Hepatocyte (in vitro differentiated cells): Measurements from ENCODE around the gene PTH2R. TPM values are rescaled to one million over a fixed set of nuclear protein-coding genes. Genes with fewer than 3 reads are reported as not detected.

Experiments used
- DNase-seq: peaks from one replicate; pipeline ENCODE4 v3.0.0-alpha.2; 2016; ENCODE audit warnings: low spot score
- H2AFZ ChIP-seq: fragments of 200-600 bp; sonication (generic); 2 replicates; pipeline ENCODE4 v1.6.0; 2016; ENCODE audit warnings: antibody characterized with exemption, mild to moderate bottlenecking
- H3K27ac ChIP-seq: fragments of 200-600 bp; sonication (generic); 2 replicates; pipeline ENCODE4 v1.5.1; 2016; ENCODE audit warnings: mild to moderate bottlenecking
- H3K27me3 ChIP-seq: fragments of 200-600 bp; sonication (generic); 2 replicates; pipeline ENCODE4 v1.6.1; 2016
- H3K36me3 ChIP-seq: fragments of 200-600 bp; sonication (generic); replicated peaks from 2 replicates; pipeline ENCODE4 v1.5.1; 2016; ENCODE audit warnings: low read depth; ENCODE audit not compliant: insufficient read depth
- H3K4me1 ChIP-seq: fragments of 200-600 bp; sonication (generic); 2 replicates; pipeline ENCODE4 v1.5.1; 2016; ENCODE audit warnings: mild to moderate bottlenecking, moderate library complexity; ENCODE audit not compliant: insufficient read depth
- H3K4me2 ChIP-seq: fragments of 200-600 bp; sonication (generic); 2 replicates; pipeline ENCODE4 v1.6.0; 2016
- H3K4me3 ChIP-seq: fragments of 200-600 bp; sonication (generic); 2 replicates; pipeline ENCODE4 v1.5.1; 2016; ENCODE audit warnings: mild to moderate bottlenecking
- H3K79me2 ChIP-seq: fragments of 200-600 bp; sonication (generic); 2 replicates; pipeline ENCODE4 v1.6.0; 2017; ENCODE audit warnings: mild to moderate bottlenecking
- H3K9me2 ChIP-seq: fragments of 200-600 bp; sonication (generic); replicated peaks from 2 replicates; pipeline ENCODE4 v1.6.0; 2017; ENCODE audit warnings: mild to moderate bottlenecking; ENCODE audit not compliant: insufficient read depth
- H3K9me3 ChIP-seq: fragments of 200-600 bp; sonication (generic); 2 replicates; pipeline ENCODE4 v1.5.1; 2016; ENCODE audit warnings: low read depth, mild to moderate bottlenecking
- H4K20me1 ChIP-seq: fragments of 200-600 bp; sonication (generic); 2 replicates; pipeline ENCODE4 v1.6.0; 2016; ENCODE audit warnings: mild to moderate bottlenecking; ENCODE audit not compliant: insufficient read depth, poor library complexity, severe bottlenecking
- EZH2 ChIP-seq: fragments of 200-600 bp; sonication (generic); IDR thresholded peaks from 2 replicates; pipeline ENCODE4 v1.6.1; 2016; ENCODE audit warnings: antibody characterized with exemption, mild to moderate bottlenecking, borderline replicate concordance
- EZH2phosphoT487 ChIP-seq: fragments of 200-600 bp; sonication (generic); IDR thresholded peaks from one replicate; pipeline ENCODE4 v1.6.1; 2018; ENCODE audit warnings: antibody characterized with exemption, mild to moderate bottlenecking, low read depth, moderate library complexity; ENCODE audit not compliant: unreplicated experiment, severe bottlenecking
- WGBS: methylation state at CpG from one replicate; pipeline ENCODE4 v1.1.6; 2016; ENCODE audit warnings: low lambda C conversion rate; ENCODE audit errors: missing lambda C conversion rate; 5-methylcytosine and 5-hydroxymethylcytosine counted together
- polyA plus RNA-seq: library from polyadenylated mRNA; unstranded; fragments of >200 nt; fragmentation: Nextera tagmentation; extraction: Ambion mirVana; gene quantifications from 2 replicates; pipeline ENCODE4 v1.2.1, GENCODE V29; 2016
- total RNA-seq: library from RNA; depleted of rRNA; stranded (reverse); fragments of >200 nt; gene quantifications from 2 replicates; pipeline ENCODE4 v1.2.3, GENCODE V29; 2014
- TF ChIP-seq, protein P1 (sequence below): fragments of 200-600 bp; sonication (generic); IDR thresholded peaks from 2 replicates; pipeline ENCODE4 v1.5.1; 2016; ENCODE audit warnings: antibody characterized with exemption, mild to moderate bottlenecking; ENCODE audit not compliant: poor library complexity

Gene PTH2R, protein sequence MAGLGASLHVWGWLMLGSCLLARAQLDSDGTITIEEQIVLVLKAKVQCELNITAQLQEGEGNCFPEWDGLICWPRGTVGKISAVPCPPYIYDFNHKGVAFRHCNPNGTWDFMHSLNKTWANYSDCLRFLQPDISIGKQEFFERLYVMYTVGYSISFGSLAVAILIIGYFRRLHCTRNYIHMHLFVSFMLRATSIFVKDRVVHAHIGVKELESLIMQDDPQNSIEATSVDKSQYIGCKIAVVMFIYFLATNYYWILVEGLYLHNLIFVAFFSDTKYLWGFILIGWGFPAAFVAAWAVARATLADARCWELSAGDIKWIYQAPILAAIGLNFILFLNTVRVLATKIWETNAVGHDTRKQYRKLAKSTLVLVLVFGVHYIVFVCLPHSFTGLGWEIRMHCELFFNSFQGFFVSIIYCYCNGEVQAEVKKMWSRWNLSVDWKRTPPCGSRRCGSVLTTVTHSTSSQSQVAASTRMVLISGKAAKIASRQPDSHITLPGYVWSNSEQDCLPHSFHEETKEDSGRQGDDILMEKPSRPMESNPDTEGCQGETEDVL
- not detected in 2 replicates for total RNA-seq
- polyA plus RNA-seq = 0.30 TPM in 1 of 2 replicates, not detected in the other

DNA sequence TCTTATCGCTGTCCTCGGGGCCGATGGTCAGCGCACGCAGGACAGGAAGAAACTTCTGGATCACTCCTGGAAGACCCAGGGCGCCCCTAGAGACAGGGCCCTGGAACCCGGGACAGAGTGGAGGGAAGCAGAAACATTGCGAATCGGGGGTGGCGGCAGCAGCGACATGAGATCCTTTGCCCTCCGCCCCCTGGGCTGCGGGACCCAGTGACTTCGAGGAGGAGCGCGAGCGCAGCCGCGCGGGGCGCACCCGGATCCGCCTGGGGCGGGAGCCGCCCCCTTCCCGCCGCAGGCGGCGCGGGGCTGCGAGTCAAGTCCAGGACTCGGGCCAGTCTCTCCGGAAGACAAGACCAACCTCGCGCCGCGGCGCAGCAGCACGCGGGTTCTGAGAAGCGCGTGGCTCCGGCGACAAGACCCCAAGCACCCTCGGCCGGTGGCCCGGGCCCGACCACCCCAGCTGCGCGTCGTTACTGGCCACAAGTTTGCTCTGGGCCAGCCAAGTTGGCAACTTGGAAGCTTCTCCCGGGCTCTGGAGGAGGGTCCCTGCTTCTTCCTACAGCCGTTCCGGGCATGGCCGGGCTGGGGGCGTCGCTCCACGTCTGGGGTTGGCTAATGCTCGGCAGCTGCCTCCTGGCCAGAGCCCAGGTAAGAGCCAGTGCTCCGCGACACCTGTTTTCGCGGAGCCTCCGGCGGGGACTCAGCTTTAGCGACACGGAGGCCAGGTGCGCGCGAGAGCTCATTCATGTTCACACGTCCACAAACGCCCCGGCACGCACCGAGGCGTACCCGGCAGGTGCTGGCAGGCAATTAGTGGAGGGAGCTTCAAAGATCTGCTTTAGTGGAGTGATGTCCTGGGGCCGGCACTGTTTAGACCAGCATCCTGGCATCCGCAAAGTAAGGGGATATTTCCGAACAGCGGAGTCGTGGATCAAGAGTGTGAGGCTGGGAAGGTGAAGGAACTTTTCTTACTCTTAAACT lies at the start of gene PTH2R:
Gene PTH2R (plus strand): TSS at position 319 of the 978 bp plus-strand sequence. CDS start 252 bp downstream, at position 571.
- TF ChIP-seq EZH2phosphoT487 = no peak
- TF ChIP-seq EZH2 = peak; percentile 78
- TF ChIP-seq, protein P1, sequence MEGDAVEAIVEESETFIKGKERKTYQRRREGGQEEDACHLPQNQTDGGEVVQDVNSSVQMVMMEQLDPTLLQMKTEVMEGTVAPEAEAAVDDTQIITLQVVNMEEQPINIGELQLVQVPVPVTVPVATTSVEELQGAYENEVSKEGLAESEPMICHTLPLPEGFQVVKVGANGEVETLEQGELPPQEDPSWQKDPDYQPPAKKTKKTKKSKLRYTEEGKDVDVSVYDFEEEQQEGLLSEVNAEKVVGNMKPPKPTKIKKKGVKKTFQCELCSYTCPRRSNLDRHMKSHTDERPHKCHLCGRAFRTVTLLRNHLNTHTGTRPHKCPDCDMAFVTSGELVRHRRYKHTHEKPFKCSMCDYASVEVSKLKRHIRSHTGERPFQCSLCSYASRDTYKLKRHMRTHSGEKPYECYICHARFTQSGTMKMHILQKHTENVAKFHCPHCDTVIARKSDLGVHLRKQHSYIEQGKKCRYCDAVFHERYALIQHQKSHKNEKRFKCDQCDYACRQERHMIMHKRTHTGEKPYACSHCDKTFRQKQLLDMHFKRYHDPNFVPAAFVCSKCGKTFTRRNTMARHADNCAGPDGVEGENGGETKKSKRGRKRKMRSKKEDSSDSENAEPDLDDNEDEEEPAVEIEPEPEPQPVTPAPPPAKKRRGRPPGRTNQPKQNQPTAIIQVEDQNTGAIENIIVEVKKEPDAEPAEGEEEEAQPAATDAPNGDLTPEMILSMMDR = peak; percentile 2
- Histone ChIP-seq H3K79me2 (no peaks in the 10 kb centered on the region), H3K27ac (no peak within 1 kb of the TSS), H3K4me1 (peaks cover 13% of the 10 kb centered on the region), H3K36me3 (no peaks in the 10 kb centered on the region), H3K27me3 (peaks cover 58% of the 10 kb centered on the region), H3K4me2 (peak within 1 kb of the TSS; percentile 96), H4K20me1 (no peaks in the 10 kb centered on the region), H3K4me3 (peak within 1 kb of the TSS; percentile 28), H3K9me2 (no peaks in the 10 kb centered on the region), H3K9me3 (no peaks in the 10 kb centered on the region), H2AFZ (peak within 1 kb of the TSS; percentile 73)
- WGBS = 12% methylated on average over 77 of the region's 82 CpGs
- peak; percentile 37 for DNase-seq

- Histone ChIP-seq H3K4me2 (no peak overlapping the region), H3K36me3 (no peaks in the 10 kb centered on the region), H3K4me3 (no peak overlapping the region), H3K79me2 (no peaks in the 10 kb centered on the region), H3K27me3 (no peaks in the 10 kb centered on the region), H3K9me3 (no peaks in the 10 kb centered on the region), H3K27ac (no peak overlapping the region), H3K4me1 (no peaks in the 10 kb centered on the region), H4K20me1 (no peaks in the 10 kb centered on the region), H3K9me2 (no peaks in the 10 kb centered on the region), H2AFZ (no peak overlapping the region)
- DNase-seq = no peak
- 58% methylated on average over 1 of the region's 1 CpG for whole genome bisulfite sequencing
- TF ChIP-seq EZH2 = no peak
- no peak for TF ChIP-seq EZH2phosphoT487
- TF ChIP-seq, protein P1 = no peak
These were observed 49.6 kb upstream of the PTH2R start for GRCh38 chr2:208356846-208357574.
